Neural crest cell (in vitro differentiated cells): ENCODE data around the gene YIPF3. TPM values are rescaled to one million over a fixed set of nuclear protein-coding genes. Genes with fewer than 3 reads are reported as not detected.

Experiments used
- DNase-seq: peaks from one replicate; pipeline ENCODE4 v3.0.0; 2021; ENCODE audit warnings: low read depth, mixed read lengths, low spot score
- H3K27ac Mint-ChIP-seq: one replicate; pipeline ENCODE4 v1.8.0; 2021; ENCODE audit warnings: mild to moderate bottlenecking, mixed read lengths; ENCODE audit not compliant: unreplicated experiment
- H3K27me3 Mint-ChIP-seq: 2 replicates; pipeline ENCODE4 v1.8.0; 2021; ENCODE audit warnings: low read depth, mild to moderate bottlenecking, mixed read lengths
- H3K36me3 Mint-ChIP-seq: 2 replicates; pipeline ENCODE4 v1.8.0; 2021; ENCODE audit warnings: low read depth, mild to moderate bottlenecking, mixed read lengths
- H3K4me1 Mint-ChIP-seq: 2 replicates; pipeline ENCODE4 v1.8.0; 2021; ENCODE audit warnings: mixed read lengths
- H3K4me3 Mint-ChIP-seq: one replicate; pipeline ENCODE4 v1.8.0; 2021; ENCODE audit warnings: mild to moderate bottlenecking, mixed read lengths
- H3K9me3 Mint-ChIP-seq: 2 replicates; pipeline ENCODE4 v1.8.0; 2021; ENCODE audit warnings: mixed read lengths
- CTCF ChIP-seq: fragments of 200-600 bp; sonication (generic); conservative IDR thresholded peaks from 2 replicates; pipeline ENCODE4 v1.5.0; 2021; ENCODE audit warnings: antibody characterized with exemption, mild to moderate bottlenecking
- total RNA-seq: library from RNA; stranded (reverse); gene quantifications from 2 replicates; pipeline ENCODE4 v1.2.1, GENCODE V29; 2021

The YIPF3 gene
- total RNA-seq, 1 donor from 2014 or later = 93.0 TPM

GRCh38 chr6:43509142-43509983, 7.4 kb downstream of the YIPF3 start:
- H3K27ac Mint-ChIP-seq = peak overlapping the region; percentile 54
- TF ChIP-seq CTCF = no peak

GRCh38 chr6:43508481-43509141, 8.1 kb downstream of the YIPF3 start:
- TF ChIP-seq CTCF = no peak
- peaks cover 3% of the 10 kb centered on the region for H3K36me3 Mint-ChIP-seq

More at GRCh38 chr6:43509142-43509983, 7.4 kb downstream of the YIPF3 start:
- H3K4me1 Mint-ChIP-seq = peaks cover 19% of the 10 kb centered on the region
- DNase-seq = peak; percentile 28
- no peaks in the 10 kb centered on the region for H3K9me3 Mint-ChIP-seq
- peaks cover 14% of the 10 kb centered on the region for H3K27me3 Mint-ChIP-seq
- H3K36me3 Mint-ChIP-seq = peaks cover 3% of the 10 kb centered on the region
- peak overlapping the region; percentile 86 for H3K4me3 Mint-ChIP-seq

GRCh38 chr6:43506667-43507471, 9.9 kb downstream of the YIPF3 start:
- peaks cover 8% of the 10 kb centered on the region for H3K36me3 Mint-ChIP-seq
- H3K4me1 Mint-ChIP-seq = peaks cover 19% of the 10 kb centered on the region

More at GRCh38 chr6:43508481-43509141, 8.1 kb downstream of the YIPF3 start:
- DNase-seq = no peak
- Mint-ChIP-seq H3K4me3 (peak overlapping the region; percentile 86), H3K4me1 (peaks cover 19% of the 10 kb centered on the region), H3K27me3 (peaks cover 14% of the 10 kb centered on the region), H3K9me3 (no peaks in the 10 kb centered on the region), H3K27ac (no peak overlapping the region)

GRCh38 chr6:43506171-43506570, 10.6 kb downstream of the YIPF3 start:
- Mint-ChIP-seq H3K27me3 (peaks cover 14% of the 10 kb centered on the region), H3K4me3 (no peak overlapping the region), H3K4me1 (peaks cover 19% of the 10 kb centered on the region), H3K36me3 (peaks cover 7% of the 10 kb centered on the region), H3K9me3 (no peaks in the 10 kb centered on the region), H3K27ac (no peak overlapping the region)
- no peak for TF ChIP-seq CTCF
- no peak for DNase-seq

More at GRCh38 chr6:43506667-43507471, 9.9 kb downstream of the YIPF3 start:
- Mint-ChIP-seq H3K27ac (no peak overlapping the region), H3K27me3 (peaks cover 14% of the 10 kb centered on the region), H3K4me3 (peak overlapping the region; percentile 86), H3K9me3 (no peaks in the 10 kb centered on the region)
- TF ChIP-seq CTCF = peak; percentile 95
- DNase-seq = peak; percentile 88

GRCh38 chr6:43505718-43506117, 11.0 kb downstream of the YIPF3 start:
- Mint-ChIP-seq H3K27ac (no peak overlapping the region), H3K4me1 (peaks cover 19% of the 10 kb centered on the region), H3K27me3 (peaks cover 14% of the 10 kb centered on the region), H3K4me3 (no peak overlapping the region), H3K36me3 (peaks cover 7% of the 10 kb centered on the region), H3K9me3 (no peaks in the 10 kb centered on the region)
- TF ChIP-seq CTCF = no peak
- DNase-seq = no peak
